ENCODE measurements around the gene SMAD9.

The SMAD9 gene

GRCh38 chr13:36815062-36815461, 105.0 kb downstream of the SMAD9 start:
- Histone ChIP-seq H3K9me3 (ENCODE audit: control insufficient read depth, insufficient read depth, low read length) (no peaks in the 10 kb centered on the region), H3K27ac (ENCODE audit: low read depth, low read length) (no peak overlapping the region), H3K27me3 (ENCODE audit: control insufficient read depth, insufficient read depth, low read length) (no peaks in the 10 kb centered on the region; the same call in 1 of the 2 replicates), H3K9ac (ENCODE audit: low read depth, low read length) (no peak overlapping the region), H3K36me3 (ENCODE audit: control insufficient read depth, insufficient read depth, low read length) (no peaks in the 10 kb centered on the region), H3K4me1 (ENCODE audit: control insufficient read depth, insufficient read depth, low read length) (peaks cover 18% of the 10 kb centered on the region), H3K4me3 (ENCODE audit: low read depth, low read length) (no peak overlapping the region)

- H3K27ac ChIP-seq (ENCODE audit: low read depth, low read length), result no peak overlapping the region
- H3K9ac ChIP-seq (ENCODE audit: low read depth, low read length), result no peak overlapping the region
- no peaks in the 10 kb centered on the region for H3K27me3 ChIP-seq (ENCODE audit: control insufficient read depth, insufficient read depth, low read length)
- peaks cover 15% of the 10 kb centered on the region for H3K4me1 ChIP-seq (ENCODE audit: control insufficient read depth, insufficient read depth, low read length)
- no peaks in the 10 kb centered on the region for H3K9me3 ChIP-seq (ENCODE audit: control insufficient read depth, insufficient read depth, low read length)
- H3K4me3 ChIP-seq (ENCODE audit: low read depth, low read length), result no peak overlapping the region
- no peaks in the 10 kb centered on the region for H3K36me3 ChIP-seq (ENCODE audit: control insufficient read depth, insufficient read depth, low read length)
These were observed 105.6 kb downstream of the SMAD9 start for GRCh38 chr13:36814465-36814864.

- H3K9me3 ChIP-seq (ENCODE audit: control insufficient read depth, insufficient read depth, low read length), result no peaks in the 10 kb centered on the region
- no peaks in the 10 kb centered on the region for H3K36me3 ChIP-seq (ENCODE audit: control insufficient read depth, insufficient read depth, low read length)
- no peak overlapping the region for H3K4me3 ChIP-seq (ENCODE audit: low read depth, low read length)
- no peak overlapping the region for H3K9ac ChIP-seq (ENCODE audit: low read depth, low read length)
- H3K4me1 ChIP-seq (ENCODE audit: control insufficient read depth, insufficient read depth, low read length), result peaks cover 11% of the 10 kb centered on the region
- no peak overlapping the region for H3K27ac ChIP-seq (ENCODE audit: low read depth, low read length)
- no peaks in the 10 kb centered on the region for H3K27me3 ChIP-seq (ENCODE audit: control insufficient read depth, insufficient read depth, low read length)
These were observed 106.8 kb downstream of the SMAD9 start for GRCh38 chr13:36813225-36813624.

- Histone ChIP-seq H3K9ac (ENCODE audit: low read depth, low read length) (no peak overlapping the region), H3K27me3 (ENCODE audit: control insufficient read depth, insufficient read depth, low read length) (no peaks in the 10 kb centered on the region), H3K9me3 (ENCODE audit: control insufficient read depth, insufficient read depth, low read length) (no peaks in the 10 kb centered on the region), H3K36me3 (ENCODE audit: control insufficient read depth, insufficient read depth, low read length) (no peaks in the 10 kb centered on the region), H3K4me1 (ENCODE audit: control insufficient read depth, insufficient read depth, low read length) (no peaks in the 10 kb centered on the region), H3K4me3 (ENCODE audit: low read depth, low read length) (no peak overlapping the region), H3K27ac (ENCODE audit: low read depth, low read length) (no peak overlapping the region)
These were observed 112.4 kb downstream of the SMAD9 start for GRCh38 chr13:36807616-36808015.

- no peaks in the 10 kb centered on the region for H3K27me3 ChIP-seq (ENCODE audit: control insufficient read depth, insufficient read depth, low read length)
- no peaks in the 10 kb centered on the region for H3K9me3 ChIP-seq (ENCODE audit: control insufficient read depth, insufficient read depth, low read length)
- no peak overlapping the region for H3K4me3 ChIP-seq (ENCODE audit: low read depth, low read length)
- no peak overlapping the region for H3K9ac ChIP-seq (ENCODE audit: low read depth, low read length)
- no peaks in the 10 kb centered on the region for H3K36me3 ChIP-seq (ENCODE audit: control insufficient read depth, insufficient read depth, low read length)
- H3K27ac ChIP-seq (ENCODE audit: low read depth, low read length), result no peak overlapping the region
- H3K4me1 ChIP-seq (ENCODE audit: control insufficient read depth, insufficient read depth, low read length), result no peaks in the 10 kb centered on the region
These were observed 113.9 kb downstream of the SMAD9 start for GRCh38 chr13:36806102-36806501.

GRCh38 chr13:36804588-36804987, 115.5 kb downstream of the SMAD9 start:
- Histone ChIP-seq H3K27ac (ENCODE audit: low read depth, low read length) (no peak overlapping the region), H3K4me3 (ENCODE audit: low read depth, low read length) (no peak overlapping the region), H3K9ac (ENCODE audit: low read depth, low read length) (no peak overlapping the region), H3K4me1 (ENCODE audit: control insufficient read depth, insufficient read depth, low read length) (no peaks in the 10 kb centered on the region), H3K9me3 (ENCODE audit: control insufficient read depth, insufficient read depth, low read length) (no peaks in the 10 kb centered on the region), H3K27me3 (ENCODE audit: control insufficient read depth, insufficient read depth, low read length) (no peaks in the 10 kb centered on the region), H3K36me3 (ENCODE audit: control insufficient read depth, insufficient read depth, low read length) (no peaks in the 10 kb centered on the region)

GRCh38 chr13:36801035-36801434, 119.0 kb downstream of the SMAD9 start:
- Histone ChIP-seq H3K4me3 (ENCODE audit: low read depth, low read length) (no peak overlapping the region), H3K4me1 (ENCODE audit: control insufficient read depth, insufficient read depth, low read length) (peaks cover 7% of the 10 kb centered on the region), H3K27ac (ENCODE audit: low read depth, low read length) (no peak overlapping the region), H3K9me3 (ENCODE audit: control insufficient read depth, insufficient read depth, low read length) (no peaks in the 10 kb centered on the region), H3K36me3 (ENCODE audit: control insufficient read depth, insufficient read depth, low read length) (no peaks in the 10 kb centered on the region), H3K27me3 (ENCODE audit: control insufficient read depth, insufficient read depth, low read length) (no peaks in the 10 kb centered on the region), H3K9ac (ENCODE audit: low read depth, low read length) (no peak overlapping the region)

- H3K9ac ChIP-seq (ENCODE audit: low read depth, low read length), result no peak overlapping the region
These were observed 124.0 kb downstream of the SMAD9 start for GRCh38 chr13:36796052-36796451.

GRCh38 chr13:36795463-36795862, 124.6 kb downstream of the SMAD9 start:
- Histone ChIP-seq H3K36me3 (ENCODE audit: control insufficient read depth, insufficient read depth, low read length) (no peaks in the 10 kb centered on the region), H3K9ac (ENCODE audit: low read depth, low read length) (no peak overlapping the region), H3K27me3 (ENCODE audit: control insufficient read depth, insufficient read depth, low read length) (no peaks in the 10 kb centered on the region), H3K27ac (ENCODE audit: low read depth, low read length) (peak overlapping the region; percentile 69), H3K9me3 (ENCODE audit: control insufficient read depth, insufficient read depth, low read length) (no peaks in the 10 kb centered on the region), H3K4me1 (ENCODE audit: control insufficient read depth, insufficient read depth, low read length) (peaks cover 12% of the 10 kb centered on the region), H3K4me3 (ENCODE audit: low read depth, low read length) (0 out of 2 replicates have a peak overlapping the region, but pooled peaks have one; percentile 22)

More at GRCh38 chr13:36796052-36796451, 124.0 kb downstream of the SMAD9 start:
- no peaks in the 10 kb centered on the region for H3K9me3 ChIP-seq (ENCODE audit: control insufficient read depth, insufficient read depth, low read length)
- H3K27ac ChIP-seq (ENCODE audit: low read depth, low read length), result peak overlapping the region; percentile 69
- no peaks in the 10 kb centered on the region for H3K36me3 ChIP-seq (ENCODE audit: control insufficient read depth, insufficient read depth, low read length)
- H3K4me1 ChIP-seq (ENCODE audit: control insufficient read depth, insufficient read depth, low read length), result peaks cover 12% of the 10 kb centered on the region
- no peaks in the 10 kb centered on the region for H3K27me3 ChIP-seq (ENCODE audit: control insufficient read depth, insufficient read depth, low read length)
- 0 out of 2 replicates have a peak overlapping the region, but pooled peaks have one; percentile 22 for H3K4me3 ChIP-seq (ENCODE audit: low read depth, low read length)

Data from HUES48 (cell line).